Body of pancreas (tissue), 4 donors: ENCODE data around the gene MBD3. TPM values are rescaled to one million over a fixed set of nuclear protein-coding genes. Genes with fewer than 3 reads are reported as not detected.

Source experiments
- ATAC-seq: fragments of 150-250 bp; one replicate; pipeline ENCODE4 v1.9.1; 2016
- DNase-seq, 4 donors: peaks; one replicate each; pipeline ENCODE4 v3.0.0-alpha.2; 2019
- H3K27ac ChIP-seq, 4 donors: fragments of 200-600 bp; sonication (generic); 1 replicate in 3 of 4; 2 replicates in 1 of 4; pipeline versions ENCODE4 v1.5.1 to v1.6.1; 2016 to 2019; ENCODE audit warnings: mild to moderate bottlenecking in 1 of 4, mixed read lengths in 1 of 4, moderate library complexity in 1 of 4
- H3K27me3 ChIP-seq, 2 donors: fragments of 200-600 bp; sonication (generic); one replicate each; pipeline ENCODE4 v1.6.0; 2016; ENCODE audit warnings: mild to moderate bottlenecking in 1 of 2
- H3K36me3 ChIP-seq, 2 donors: fragments of 200-600 bp; sonication (generic); replicated peaks in 1 of 2; 2 replicates each; pipeline ENCODE4 v1.5.1; 2016; ENCODE audit warnings: low read depth in 2 of 2; ENCODE audit not compliant: insufficient read depth in 1 of 2
- H3K4me1 ChIP-seq: fragments of 200-600 bp; sonication (generic); one replicate; pipeline ENCODE4 v1.6.0; 2016
- H3K4me3 ChIP-seq, 2 donors: fragments of 200-600 bp; sonication (generic); 1 replicate in 1 of 2; 2 replicates in 1 of 2; pipeline ENCODE4 v1.5.1; 2016 to 2019
- H3K9me3 ChIP-seq, 3 donors: fragments of 200-600 bp; sonication (generic); 1 replicate in 2 of 3; 2 replicates in 1 of 3; pipeline ENCODE4 v1.5.1; 2016
- POLR2A ChIP-seq, 3 donors: fragments of 450-650 bp; IDR thresholded peaks; one replicate each; pipeline ENCODE4 v1.6.1; 2016; ENCODE audit warnings: antibody characterized with exemption in 3 of 3, mild to moderate bottlenecking in 2 of 3
- WGBS, 2 donors: methylation state at CpG; one replicate each; pipeline ENCODE4 v1.1.5; 2017; 5-methylcytosine and 5-hydroxymethylcytosine counted together
- intact Hi-C: fragments of 100-400 bp; cut with DNase I; formaldehyde crosslinking; loops from one replicate; pipeline ENCODE4 v1.15.1; 2023
- small RNA-seq: library from RNA; depleted of rRNA; stranded (forward); fragments of <200 nt; gene quantifications from one replicate; pipeline ENCODE3, GENCODE V24; 2016
- total RNA-seq, 2 donors: library from RNA; depleted of rRNA; stranded (reverse); fragments of >200 nt; gene quantifications; one replicate each; pipeline ENCODE4 v1.1.0, GENCODE V29; 2016
- TF ChIP-seq, protein P1 (sequence below), 7 experiments: fragments of 450-650 bp in 4 of 7; fragments of 200-600 bp in 3 of 7; sonication (generic) in 3 of 7; IDR thresholded peaks; one replicate each; pipeline ENCODE4 v1.5.1; 2016 to 2019; ENCODE audit warnings: antibody characterized with exemption in 7 of 7

MBD3 gene
- total RNA-seq, 2 donors from 2014 or later, result 37.4 to 91.6 TPM

DNA sequence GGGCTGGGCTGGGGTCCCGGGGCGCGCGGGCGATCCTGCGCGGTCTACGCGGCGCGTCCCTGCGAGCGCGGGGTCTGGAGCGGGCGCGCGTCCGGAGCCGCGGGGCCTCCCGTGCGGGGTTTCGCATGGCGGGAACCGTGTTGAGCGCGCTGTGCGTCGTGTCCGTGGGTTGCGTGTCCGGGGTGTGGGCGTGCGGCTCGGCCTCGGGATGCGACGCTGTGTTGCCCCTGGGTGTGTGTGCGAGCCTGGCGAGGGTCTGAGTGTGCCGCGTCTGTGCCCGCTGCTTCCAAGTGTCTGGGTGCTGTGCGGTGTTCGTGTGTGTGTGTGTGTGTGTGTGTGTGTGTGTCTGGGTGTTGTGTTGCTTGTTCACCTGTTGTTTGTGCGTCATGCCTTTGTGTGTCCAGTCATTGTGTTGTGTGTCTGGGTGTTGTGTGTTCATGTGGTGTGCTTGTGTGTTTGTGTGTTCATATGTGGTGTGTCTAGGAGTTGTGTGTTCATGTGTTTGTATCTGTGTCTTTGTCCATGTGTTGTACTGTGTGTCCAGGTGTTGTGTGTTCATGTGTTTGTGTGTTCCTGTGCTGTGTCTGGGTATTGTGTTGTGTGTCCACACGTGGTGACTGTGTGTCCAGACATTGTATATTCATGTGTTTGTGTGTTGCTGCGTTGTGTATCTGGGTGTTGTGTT is 68.2 kb downstream of the MBD3 start:
- no peaks in the 10 kb centered on the region for H3K9me3 ChIP-seq
- no peak overlapping the region for H3K4me3 ChIP-seq
- no peak for TF ChIP-seq POLR2A (IDR thresholded peaks at IDR 0.05)
- TF ChIP-seq, protein P1, sequence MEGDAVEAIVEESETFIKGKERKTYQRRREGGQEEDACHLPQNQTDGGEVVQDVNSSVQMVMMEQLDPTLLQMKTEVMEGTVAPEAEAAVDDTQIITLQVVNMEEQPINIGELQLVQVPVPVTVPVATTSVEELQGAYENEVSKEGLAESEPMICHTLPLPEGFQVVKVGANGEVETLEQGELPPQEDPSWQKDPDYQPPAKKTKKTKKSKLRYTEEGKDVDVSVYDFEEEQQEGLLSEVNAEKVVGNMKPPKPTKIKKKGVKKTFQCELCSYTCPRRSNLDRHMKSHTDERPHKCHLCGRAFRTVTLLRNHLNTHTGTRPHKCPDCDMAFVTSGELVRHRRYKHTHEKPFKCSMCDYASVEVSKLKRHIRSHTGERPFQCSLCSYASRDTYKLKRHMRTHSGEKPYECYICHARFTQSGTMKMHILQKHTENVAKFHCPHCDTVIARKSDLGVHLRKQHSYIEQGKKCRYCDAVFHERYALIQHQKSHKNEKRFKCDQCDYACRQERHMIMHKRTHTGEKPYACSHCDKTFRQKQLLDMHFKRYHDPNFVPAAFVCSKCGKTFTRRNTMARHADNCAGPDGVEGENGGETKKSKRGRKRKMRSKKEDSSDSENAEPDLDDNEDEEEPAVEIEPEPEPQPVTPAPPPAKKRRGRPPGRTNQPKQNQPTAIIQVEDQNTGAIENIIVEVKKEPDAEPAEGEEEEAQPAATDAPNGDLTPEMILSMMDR (IDR thresholded peaks at IDR 0.05), result no peak
- no peak for ATAC-seq
- no peaks in the 10 kb centered on the region for H3K36me3 ChIP-seq
- peaks cover 0 to 20% of the 10 kb centered on the region in 2 donors for H3K27me3 ChIP-seq
- no peak overlapping the region for H3K27ac ChIP-seq
- intact Hi-C loops, result no loop called here
- H3K4me1 ChIP-seq, result peaks cover 11% of the 10 kb centered on the region
- WGBS, 2 donors, result 10 to 53% methylated on average over 3 to 49 of the region's 49 CpGs
- no peak for DNase-seq

Small RNAs within 50 kb of the gene (small RNA-seq; reads per million reads assigned to genes)
- gene AC005943.2 (not detected), gene RN7SL477P (not detected), gene RNU6-1223P (not detected)

Other genes with a start within 250 kb of the MBD3 start
- 10 to 100 TPM; 59.9 to 87.7 TPM for gene NDUFS7, start 209.0 kb downstream of the MBD3 start, total RNA-seq
- gene GAMT, start 191.3 kb downstream of the MBD3 start, total RNA-seq, result 100 to 1,000 TPM in 1 of 2 donors, 10 to 100 TPM in 1; 70.2 to 129 TPM
- gene DAZAP1, start 185.3 kb downstream of the MBD3 start, total RNA-seq, result 10 to 100 TPM; 25.4 to 63.3 TPM
- 1,000 to 10,000 TPM; 2,008 to 2,166 TPM for gene RPS15, start 154.5 kb downstream of the MBD3 start, total RNA-seq
- gene APC2, start 142.7 kb downstream of the MBD3 start, total RNA-seq, result under 1 TPM in 1 of 2 donors, not detected in 1; 0.26 TPM
- 10 to 100 TPM; 26.7 to 31.4 TPM for gene C19orf25, start 113.7 kb downstream of the MBD3 start, total RNA-seq
- gene PCSK4, start 102.5 kb downstream of the MBD3 start, total RNA-seq, result 10 to 100 TPM in 1 of 2 donors, 1 to 10 TPM in 1; 5.2 to 10.9 TPM
- gene REEP6, start 101.7 kb downstream of the MBD3 start, total RNA-seq, result 10 to 100 TPM in 1 of 2 donors, 1 to 10 TPM in 1; 6.9 to 16.6 TPM
- gene ADAMTSL5, start 79.8 kb downstream of the MBD3 start, total RNA-seq, result 1 to 10 TPM in 1 of 2 donors, not detected in 1; 1.3 TPM
- not detected for gene PLK5, start 68.8 kb downstream of the MBD3 start, total RNA-seq
- 10 to 100 TPM; 18.8 to 21.8 TPM for gene MEX3D, start 24.5 kb downstream of the MBD3 start, total RNA-seq
- 10 to 100 TPM; 12.2 to 52.4 TPM for gene UQCR11, start 12.6 kb upstream of the MBD3 start, total RNA-seq
- gene TCF3, start 59.8 kb upstream of the MBD3 start, total RNA-seq, result 10 to 100 TPM; 23.7 to 25.4 TPM
- under 1 TPM in 1 of 2 donors, not detected in 1; 0.26 TPM for gene ONECUT3, start 160.6 kb upstream of the MBD3 start, total RNA-seq
- under 1 TPM in 1 of 2 donors, not detected in 1; 0.52 TPM for gene ATP8B3, start 219.4 kb upstream of the MBD3 start, total RNA-seq